CD14-positive monocyte (primary cell): ENCODE results near the gene ASTN2. TPM values are rescaled to one million over a fixed set of nuclear protein-coding genes. Genes with fewer than 3 reads are reported as not detected.

Source experiments
- DNase-seq, 3 donors: peaks; one replicate each; pipeline ENCODE4 v3.0.0-alpha.2; 2011 to 2022
- H2AFZ ChIP-seq: 2 replicates; pipeline ENCODE4 v1.6.0; 2012; ENCODE audit warnings: mild to moderate bottlenecking, low read depth, low read length, inconsistent platforms; ENCODE audit not compliant: insufficient read depth, poor library complexity, severe bottlenecking
- H3K27ac ChIP-seq, 2 donors: 1 replicate in 1 of 2; 2 replicates in 1 of 2; pipeline ENCODE4 v1.5.1; 2012 to 2013; ENCODE audit warnings: low read length in 2 of 2, control low read depth in 1 of 2, inconsistent platforms in 1 of 2, low read depth in 1 of 2, mild to moderate bottlenecking in 1 of 2
- H3K27me3 ChIP-seq, 2 donors: one replicate each; pipeline versions ENCODE4 v1.6.0 to v1.6.1; 2011 to 2013; ENCODE audit warnings: low read length in 2 of 2; ENCODE audit not compliant: control insufficient read depth in 2 of 2, insufficient read depth in 2 of 2
- H3K36me3 ChIP-seq, 2 donors: replicated peaks in 1 of 2; 1 replicate in 1 of 2; 2 replicates in 1 of 2; pipeline versions ENCODE4 v1.5.1 to v1.6.1; 2012 to 2013; ENCODE audit warnings: low read length in 2 of 2, control low read depth in 1 of 2, inconsistent platforms in 1 of 2, mild to moderate bottlenecking in 1 of 2; ENCODE audit not compliant: insufficient read depth in 2 of 2, control insufficient read depth in 1 of 2
- H3K4me1 ChIP-seq, 2 donors: 1 replicate in 1 of 2; 2 replicates in 1 of 2; pipeline versions ENCODE4 v1.5.1 to v1.6.1; 2012 to 2013; ENCODE audit warnings: low read length in 2 of 2, control low read depth in 1 of 2, inconsistent platforms in 1 of 2, mild to moderate bottlenecking in 1 of 2, moderate library complexity in 1 of 2; ENCODE audit not compliant: insufficient read depth in 2 of 2, control insufficient read depth in 1 of 2
- H3K4me2 ChIP-seq: replicated peaks from 2 replicates; pipeline ENCODE3; 2012; ENCODE audit warnings: low read length, moderate library complexity, mild to moderate bottlenecking; ENCODE audit not compliant: poor library complexity, severe bottlenecking; ENCODE audit errors: extremely low read depth
- H3K4me3 ChIP-seq, 3 experiments: fragments of 200-600 bp in 1 of 3; sonication (generic) in 1 of 3; replicated peaks in 1 of 3; 1 replicate in 2 of 3; 2 replicates in 1 of 3; pipeline ENCODE4 v1.5.1; 2011 to 2013; ENCODE audit warnings: low read length in 3 of 3, mild to moderate bottlenecking in 3 of 3, control low read depth in 2 of 3, low read depth in 2 of 3, inconsistent platforms in 1 of 3, moderate library complexity in 1 of 3
- H3K79me2 ChIP-seq: 2 replicates; pipeline ENCODE4 v1.6.0; 2012; ENCODE audit warnings: mild to moderate bottlenecking, control low read depth, inconsistent platforms, low read length, moderate library complexity; ENCODE audit not compliant: insufficient read depth
- H3K9ac ChIP-seq: 2 replicates; pipeline ENCODE4 v1.6.0; 2017; ENCODE audit warnings: low read length, mild to moderate bottlenecking; ENCODE audit not compliant: insufficient read depth, poor library complexity, severe bottlenecking
- H3K9me3 ChIP-seq, 2 donors: replicated peaks in 1 of 2; 1 replicate in 1 of 2; 2 replicates in 1 of 2; pipeline versions ENCODE4 v1.5.1 to v1.6.1; 2012 to 2013; ENCODE audit warnings: low read length in 2 of 2, control low read depth in 1 of 2; ENCODE audit not compliant: control insufficient read depth in 1 of 2, insufficient read depth in 1 of 2
- H4K20me1 ChIP-seq: 2 replicates; pipeline ENCODE4 v1.6.0; 2012; ENCODE audit warnings: mild to moderate bottlenecking, low read length, control low read depth, moderate library complexity; ENCODE audit not compliant: insufficient read depth
- H3K27ac Mint-ChIP-seq, 7 donors: one replicate each; pipeline ENCODE4 v1.8.0; 2020; ENCODE audit warnings: mild to moderate bottlenecking in 7 of 7, mixed read lengths in 7 of 7, moderate library complexity in 6 of 7, inconsistent platforms in 2 of 7
- H3K27me3 Mint-ChIP-seq, 3 donors: one replicate each; pipeline ENCODE4 v1.8.0; 2021 to 2022; ENCODE audit warnings: low read depth in 3 of 3, mild to moderate bottlenecking in 3 of 3, mixed read lengths in 3 of 3, moderate library complexity in 3 of 3, inconsistent platforms in 1 of 3
- H3K36me3 Mint-ChIP-seq, 2 donors: one replicate each; pipeline ENCODE4 v1.8.0; 2020; ENCODE audit warnings: mixed read lengths in 2 of 2, inconsistent platforms in 1 of 2, mild to moderate bottlenecking in 1 of 2
- H3K4me1 Mint-ChIP-seq: one replicate; pipeline ENCODE4 v1.8.0; 2020; ENCODE audit warnings: mild to moderate bottlenecking, mixed read lengths
- H3K4me3 Mint-ChIP-seq, 2 donors: one replicate each; pipeline ENCODE4 v1.8.0; 2020; ENCODE audit warnings: mild to moderate bottlenecking in 2 of 2, mixed read lengths in 2 of 2, moderate library complexity in 1 of 2
- H3K9me3 Mint-ChIP-seq, 7 donors: one replicate each; pipeline ENCODE4 v1.8.0; 2020 to 2022; ENCODE audit warnings: mixed read lengths in 7 of 7, mild to moderate bottlenecking in 6 of 7, moderate library complexity in 6 of 7, inconsistent platforms in 2 of 7
- CTCF ChIP-seq: fragments of 200-600 bp; IDR thresholded peaks from one replicate; pipeline ENCODE4 v1.8.0; 2022; ENCODE audit warnings: antibody characterized with exemption, mild to moderate bottlenecking
- WGBS: methylation state at CpG from one replicate; pipeline ENCODE4 v1.1.5; 2013; ENCODE audit warnings: missing lambda C conversion rate; ENCODE audit not compliant: insufficient coverage; 5-methylcytosine and 5-hydroxymethylcytosine counted together
- intact Hi-C, 2 donors: fragments of 100-400 bp; cut with micrococcal nuclease; formaldehyde crosslinking; loops; one replicate each; pipeline versions ENCODE4 v1.15.0 to v1.15.1; 2023
- polyA plus RNA-seq, 3 donors: library from polyadenylated mRNA; depleted of rRNA in 1 of 3; unstranded in 2 of 3; stranded (reverse) in 1 of 3; fragments of 300-500 nt in 2 of 3; fragments of >200 nt in 1 of 3; fragmentation: Illumina TruSeq in 2 of 3; gene quantifications; 1 replicate in 2 of 3; 2 replicates in 1 of 3; pipeline ENCODE4 v1.2.3, GENCODE V29; 2012 to 2021

The ASTN2 gene
- polyA plus RNA-seq, 3 donors = not detected

- no peak overlapping the region for H3K9ac ChIP-seq
- intact Hi-C loops = no loop called here
Observed at GRCh38 chr9:116592970-116593369, 821.9 kb downstream of the ASTN2 start.

GRCh38 chr9:116589392-116590354 is 825.2 kb downstream of the ASTN2 start:
- H3K27me3 Mint-ChIP-seq = peaks cover 0 to 3% (median 2%) of the 10 kb centered on the region in 3 donors
- TF ChIP-seq CTCF = peak; percentile 61
- no peaks in the 10 kb centered on the region for H3K36me3 Mint-ChIP-seq
- Histone ChIP-seq H3K27ac (no peak overlapping the region), H3K79me2 (no peaks in the 10 kb centered on the region), H3K4me3 (no peak overlapping the region), H3K9ac (no peak overlapping the region), H3K4me2 (no peak overlapping the region), H3K9me3 (peaks cover 0 to 14% of the 10 kb centered on the region in 2 donors), H3K36me3 (no peaks in the 10 kb centered on the region), H4K20me1 (no peaks in the 10 kb centered on the region), H2AFZ (no peak overlapping the region), H3K4me1 (no peaks in the 10 kb centered on the region), H3K27me3 (no peaks in the 10 kb centered on the region)
- no peaks in the 10 kb centered on the region for H3K4me1 Mint-ChIP-seq
- whole genome bisulfite sequencing = 100% methylated on average over 5 of the region's 7 CpGs
- DNase-seq = peak in 2 of 3 donors; percentile 8 to 29
- H3K27ac Mint-ChIP-seq = no peak overlapping the region
- H3K9me3 Mint-ChIP-seq = peaks cover 2 to 19% (median 7%) of the 10 kb centered on the region in 7 donors
- no peak overlapping the region for H3K4me3 Mint-ChIP-seq
- intact Hi-C loops = no loop called here

More at GRCh38 chr9:116592970-116593369, 821.9 kb downstream of the ASTN2 start:
- Histone ChIP-seq H2AFZ (no peak overlapping the region), H3K4me3 (no peak overlapping the region), H3K4me2 (no peak overlapping the region), H4K20me1 (no peaks in the 10 kb centered on the region), H3K27me3 (no peaks in the 10 kb centered on the region), H3K27ac (no peak overlapping the region), H3K79me2 (no peaks in the 10 kb centered on the region), H3K36me3 (no peaks in the 10 kb centered on the region), H3K9me3 (peaks cover 0 to 14% of the 10 kb centered on the region in 2 donors), H3K4me1 (no peaks in the 10 kb centered on the region)
- H3K4me3 Mint-ChIP-seq = no peak overlapping the region
- H3K27ac Mint-ChIP-seq = no peak overlapping the region
- no peak for TF ChIP-seq CTCF
- H3K9me3 Mint-ChIP-seq = peaks cover 2 to 12% (median 6%) of the 10 kb centered on the region in 7 donors
- no peak for DNase-seq
- 80% methylated on average over 1 of the region's 3 CpGs for WGBS
- no peaks in the 10 kb centered on the region for H3K36me3 Mint-ChIP-seq
- peaks cover 0 to 3% (median 2%) of the 10 kb centered on the region in 3 donors for H3K27me3 Mint-ChIP-seq
- no peaks in the 10 kb centered on the region for H3K4me1 Mint-ChIP-seq
